ENCODE measurements around the gene ZNF451.

ZNF451 gene

GRCh38 chr6:57210060-57210459 is 120.1 kb downstream of the ZNF451 start:
- no peak for DNase-seq

DNA sequence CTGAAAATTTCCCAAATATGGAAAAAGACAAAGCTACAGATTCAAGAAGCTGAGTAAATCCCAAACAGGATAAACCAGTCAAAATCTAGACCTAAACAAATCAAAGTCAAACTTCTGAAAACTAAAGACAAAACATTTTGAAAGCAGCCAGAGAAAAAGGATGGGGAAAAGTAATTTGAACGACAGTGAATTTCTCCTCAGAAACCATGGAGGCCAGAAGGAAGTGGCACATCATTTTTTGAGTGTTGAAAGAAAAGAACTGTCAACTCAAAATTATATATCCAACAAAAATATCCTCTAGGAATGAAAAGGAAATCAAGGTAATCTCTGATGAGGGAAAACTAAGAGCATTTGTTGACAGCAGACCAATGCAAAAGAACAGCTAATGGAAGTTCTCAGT is 125.3 kb downstream of the ZNF451 start:
- DNase-seq: no peak

DNA sequence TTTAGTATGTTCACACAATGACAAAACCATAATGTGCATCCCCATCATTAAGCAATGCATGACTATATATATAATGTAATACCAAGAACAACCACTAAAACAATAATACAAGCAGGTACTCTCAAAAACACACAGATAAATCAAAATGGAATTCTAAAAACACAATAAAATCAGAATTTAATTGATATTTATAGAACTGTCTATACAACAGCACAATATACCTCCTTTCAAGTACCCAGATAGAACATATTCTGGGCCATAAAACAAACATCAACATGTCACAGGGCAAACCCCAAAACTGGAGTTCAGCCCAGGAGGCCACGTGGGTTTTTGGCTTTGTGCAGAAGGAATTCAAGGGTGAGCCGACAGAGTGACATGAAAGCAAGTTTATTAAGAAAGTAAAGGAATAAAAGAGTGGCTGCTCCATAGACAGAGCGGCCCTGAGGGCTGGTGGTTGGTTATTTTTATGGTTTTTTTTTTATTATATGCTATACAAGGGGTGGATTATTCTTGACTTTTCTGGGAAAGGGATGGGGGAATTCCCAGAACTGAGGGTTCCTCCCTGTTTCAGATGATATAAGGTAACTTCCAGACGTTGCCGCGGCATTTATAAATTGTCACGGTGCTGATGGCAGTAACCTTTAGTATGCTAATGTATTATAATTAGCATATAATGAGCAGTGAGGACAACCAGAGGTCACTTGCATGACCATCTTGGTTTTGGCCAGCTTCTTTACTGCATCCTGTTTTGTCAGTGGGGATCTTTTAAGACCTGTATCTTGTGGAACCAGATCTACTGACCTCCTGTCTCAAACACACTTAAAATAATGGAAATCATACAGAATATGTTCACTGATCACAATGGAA is 126.5 kb downstream of the ZNF451 start:
- DNase-seq: no peak

DNA sequence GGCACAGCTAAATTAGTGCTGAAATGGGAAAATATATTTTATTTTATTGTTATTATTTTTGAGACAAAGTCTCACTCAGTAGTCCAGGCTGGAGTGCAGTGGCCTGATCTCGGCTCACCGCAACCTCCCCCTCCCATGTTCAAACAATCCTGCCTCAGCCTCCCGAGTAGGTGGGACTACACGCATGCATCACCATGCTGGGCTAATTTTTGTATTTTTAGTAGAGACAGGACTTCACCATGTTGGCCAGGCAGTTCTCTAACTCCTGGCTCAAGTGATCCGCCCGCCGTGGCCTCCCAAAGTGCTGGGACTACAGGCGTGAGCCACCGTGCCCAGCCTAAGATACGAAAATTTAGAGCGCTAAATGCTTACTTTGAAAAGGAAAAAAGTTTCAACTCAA is 127.3 kb downstream of the ZNF451 start:
- no peak for DNase-seq
